NCI-H146 (cell line): Measurements from ENCODE around the gene NBDY.
"Not testable (repeated sequence)": the region's sequence is repeated elsewhere in the genome, so short reads cannot be mapped to it uniquely, and the experiment has no call there.

Experiments used
- DNase-seq: peaks from one replicate; lab custom pipeline; 2025; lab: John Stamatoyannopoulos, UW

Gene NBDY

DNA sequence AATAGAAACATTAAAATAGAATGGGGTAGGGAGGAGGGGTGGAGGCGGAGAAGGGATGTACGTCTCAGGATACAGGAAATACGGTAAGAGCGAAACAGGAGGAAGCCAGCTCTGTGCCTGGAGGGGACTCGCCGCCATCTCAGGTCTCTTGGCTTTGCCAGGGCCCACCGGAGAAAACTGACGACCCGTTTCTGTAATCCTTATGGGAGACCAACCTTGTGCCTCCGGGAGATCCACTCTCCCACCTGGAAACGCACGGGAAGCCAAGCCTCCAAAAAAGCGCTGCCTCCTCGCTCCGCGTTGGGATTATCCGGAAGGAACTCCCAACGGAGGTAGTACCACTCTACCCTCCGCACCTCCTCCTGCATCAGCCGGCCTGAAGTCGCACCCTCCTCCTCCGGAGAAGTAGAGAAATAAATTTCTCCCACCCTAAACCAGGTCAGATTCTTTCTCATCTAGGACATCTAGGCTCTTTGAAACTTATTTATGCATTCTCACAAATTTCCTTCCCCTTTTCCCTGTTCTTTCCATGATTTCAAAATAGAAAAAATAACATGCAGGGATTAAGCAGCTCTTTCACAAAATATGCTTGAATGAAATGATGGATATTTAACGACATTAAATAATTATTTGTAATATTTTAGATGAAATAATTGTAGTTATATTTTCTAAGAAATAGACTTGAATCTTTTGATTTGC is at the start of gene NBDY:
Gene NBDY, plus strand, starts transcription at position 92 of the 699 bp plus-strand sequence. Its CDS starts 111 bp downstream, at position 203.
- DNase-seq: peak; percentile 66

DNA sequence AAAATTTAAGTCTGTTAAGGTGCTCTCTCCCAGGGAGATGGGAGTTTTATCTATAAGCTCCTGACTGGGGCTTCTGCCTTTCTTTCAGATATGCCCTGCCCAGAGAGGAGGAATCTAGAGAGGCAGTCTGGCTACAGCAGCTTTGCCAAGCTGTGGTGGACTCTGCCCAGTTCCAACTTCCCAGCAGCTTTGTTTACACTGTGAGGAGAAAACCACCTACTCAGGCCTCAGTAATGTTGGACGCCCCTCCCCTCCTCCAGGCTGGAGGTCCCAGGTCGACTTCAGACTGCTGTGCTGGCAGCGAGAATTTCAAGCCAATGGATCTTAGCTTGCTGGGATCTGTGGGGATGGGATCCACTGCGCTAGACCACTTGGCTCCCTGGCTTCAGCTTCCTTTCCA is 24.5 kb upstream of the NBDY start:
- not testable (repeated sequence) for DNase-seq

GRCh38 chrX:56726605-56727004 is 2.4 kb upstream of the NBDY start:
- DNase-seq: peak; percentile 66

GRCh38 chrX:56727531-56727930 is 1.5 kb upstream of the NBDY start:
- no peak for DNase-seq

- no peak for DNase-seq
Observed at GRCh38 chrX:56728321-56728720, 722 bp upstream of the NBDY start.

DNA sequence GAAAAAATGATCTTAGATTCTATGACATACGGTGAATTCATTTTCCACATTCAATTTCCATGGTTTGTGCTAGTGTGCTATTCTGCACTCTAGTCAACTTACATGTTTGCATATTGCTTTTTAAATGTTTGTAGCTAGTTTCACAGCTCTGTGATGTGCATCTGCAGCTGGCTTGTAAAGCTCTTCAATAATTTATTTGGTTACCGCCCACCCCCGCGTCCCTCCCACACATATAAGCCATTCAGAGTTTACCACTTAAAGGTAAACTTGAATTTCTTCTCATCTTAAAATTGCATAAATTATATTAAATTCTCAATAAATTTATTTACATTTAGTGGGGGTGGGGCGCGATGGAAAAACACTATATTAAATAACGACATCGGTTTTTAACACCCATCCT is 291 bp upstream of the NBDY start:
- peak; percentile 41 for DNase-seq

GRCh38 chrX:56733459-56734046 is 4.5 kb downstream of the NBDY start:
- DNase-seq: peak; percentile 32

DNA sequence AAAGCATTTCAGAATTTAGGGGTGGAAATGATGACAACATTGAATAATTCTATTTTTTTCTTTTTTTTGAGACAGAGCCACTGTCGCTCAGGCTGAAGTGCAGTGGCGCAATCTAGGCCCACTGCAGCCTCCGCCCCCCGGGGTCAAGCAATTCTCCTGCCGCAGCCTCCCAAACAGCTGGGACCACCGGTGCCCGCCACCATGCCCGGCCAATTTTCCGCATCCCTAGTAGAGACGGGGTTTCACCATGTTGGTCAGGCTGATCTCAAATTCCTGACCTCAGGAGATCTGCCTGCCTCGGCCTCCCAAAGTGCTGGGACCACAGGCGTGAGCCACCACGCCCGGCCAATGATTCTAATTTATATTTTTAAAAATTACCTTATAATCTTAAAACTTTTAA is 7.2 kb downstream of the NBDY start:
- no peak for DNase-seq

DNA sequence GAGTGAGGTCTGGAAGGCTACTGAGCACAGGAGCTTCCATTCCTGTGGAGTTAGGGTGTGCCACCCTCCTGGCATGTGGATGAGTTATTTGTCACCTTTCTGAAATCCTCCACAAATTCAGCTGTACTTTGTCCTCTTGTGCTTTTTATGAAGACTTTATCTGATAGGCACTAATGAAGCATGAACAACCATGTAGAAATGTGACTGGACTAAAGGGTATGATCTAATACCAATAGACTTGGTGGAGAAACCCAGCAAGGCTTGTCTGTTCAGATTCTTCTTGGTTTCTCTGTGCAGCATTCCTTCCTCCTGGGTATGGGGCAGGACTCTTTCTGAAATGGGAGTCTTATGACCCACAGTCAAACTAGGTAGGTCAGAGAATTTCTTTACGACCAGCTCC is 9.6 kb downstream of the NBDY start:
- DNase-seq: no peak

DNA sequence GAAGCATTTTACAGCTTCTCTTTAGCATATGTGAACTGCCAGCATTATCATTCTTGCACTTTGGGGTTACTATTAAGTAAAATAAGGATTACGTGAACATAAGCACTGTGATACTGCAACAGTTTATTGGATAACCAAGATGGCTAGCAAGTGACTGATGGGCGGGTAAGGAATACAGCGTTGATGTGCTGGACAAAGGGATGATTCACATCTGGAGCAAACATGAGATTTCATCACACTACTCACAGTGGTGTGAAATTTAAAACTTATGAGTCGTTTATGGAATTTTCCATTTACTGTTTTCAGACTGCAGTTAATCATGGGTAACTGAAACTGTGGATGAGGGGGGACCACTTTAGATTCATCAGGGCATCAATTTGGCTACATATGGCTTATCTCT is 16.0 kb downstream of the NBDY start:
- no peak for DNase-seq

DNA sequence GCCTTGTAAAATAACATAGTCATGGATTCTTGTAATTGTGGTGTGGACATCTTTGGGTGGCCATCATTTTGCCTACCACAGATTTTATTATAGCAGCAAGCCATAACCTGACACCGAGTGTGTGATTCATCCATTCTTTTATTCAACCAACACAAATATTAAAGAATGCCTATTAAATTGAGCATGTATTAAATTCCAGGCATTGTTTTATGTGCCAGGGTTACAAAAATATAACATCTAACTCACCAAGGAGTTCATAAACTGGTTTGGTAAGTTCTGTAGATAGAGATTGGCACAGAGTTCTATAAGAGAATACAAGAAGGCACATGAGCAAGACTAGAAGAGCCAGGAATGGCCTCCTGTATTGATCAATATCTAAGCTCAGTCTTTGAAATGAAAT is 18.0 kb downstream of the NBDY start:
- no peak for DNase-seq

- DNase-seq: no peak
Observed at GRCh38 chrX:56751071-56751470, 22.0 kb downstream of the NBDY start.

DNA sequence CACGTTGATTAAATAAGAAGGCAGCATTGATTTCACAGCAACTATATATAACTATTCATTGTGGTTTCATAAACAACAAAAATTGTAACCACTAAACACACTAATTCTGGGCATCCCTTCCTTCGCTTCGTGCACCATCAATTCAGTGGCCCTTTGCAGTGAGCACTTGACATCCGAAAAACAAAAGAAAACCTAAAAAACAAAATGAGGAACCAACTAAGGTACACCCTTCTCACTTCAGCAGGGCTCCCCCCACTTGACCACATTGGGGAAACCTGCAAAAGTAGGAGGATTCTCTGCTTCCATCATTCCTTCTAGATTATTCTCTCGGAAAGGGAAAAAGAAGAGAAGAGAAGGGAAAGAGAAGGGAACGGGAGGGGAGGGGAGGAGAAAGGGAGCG is 28.3 kb downstream of the NBDY start:
- DNase-seq: no peak

DNA sequence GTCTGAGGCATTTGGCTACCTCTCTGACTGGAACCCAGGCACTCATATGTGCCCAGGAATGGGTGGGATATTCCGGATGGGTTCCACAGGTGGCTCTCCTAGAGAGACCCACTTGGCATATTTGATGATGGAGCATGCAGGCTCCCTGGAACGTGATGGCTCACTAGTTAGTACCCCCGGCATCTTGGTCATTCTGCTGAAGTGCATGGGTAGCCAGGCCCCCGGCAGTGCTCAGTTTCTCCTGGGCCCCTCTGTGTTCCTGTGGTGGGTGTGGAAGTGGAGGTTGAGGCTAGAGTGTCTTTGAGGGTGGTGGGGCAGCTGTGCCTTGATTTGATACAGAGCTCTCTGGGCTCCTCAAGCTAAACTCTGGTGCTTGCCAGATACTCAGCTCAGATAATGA is 29.4 kb downstream of the NBDY start:
- DNase-seq: no peak

GRCh38 chrX:56759736-56760409 is 30.8 kb downstream of the NBDY start:
- DNase-seq: no peak

GRCh38 chrX:56760410-56761124 is 31.5 kb downstream of the NBDY start:
- not testable (repeated sequence) for DNase-seq

- DNase-seq: no peak
Observed at GRCh38 chrX:56761167-56761566, 32.1 kb downstream of the NBDY start.

GRCh38 chrX:56762220-56762619 is 33.2 kb downstream of the NBDY start:
- DNase-seq: no peak

- no peak for DNase-seq
Observed at GRCh38 chrX:56762707-56763555, 33.9 kb downstream of the NBDY start.

DNA sequence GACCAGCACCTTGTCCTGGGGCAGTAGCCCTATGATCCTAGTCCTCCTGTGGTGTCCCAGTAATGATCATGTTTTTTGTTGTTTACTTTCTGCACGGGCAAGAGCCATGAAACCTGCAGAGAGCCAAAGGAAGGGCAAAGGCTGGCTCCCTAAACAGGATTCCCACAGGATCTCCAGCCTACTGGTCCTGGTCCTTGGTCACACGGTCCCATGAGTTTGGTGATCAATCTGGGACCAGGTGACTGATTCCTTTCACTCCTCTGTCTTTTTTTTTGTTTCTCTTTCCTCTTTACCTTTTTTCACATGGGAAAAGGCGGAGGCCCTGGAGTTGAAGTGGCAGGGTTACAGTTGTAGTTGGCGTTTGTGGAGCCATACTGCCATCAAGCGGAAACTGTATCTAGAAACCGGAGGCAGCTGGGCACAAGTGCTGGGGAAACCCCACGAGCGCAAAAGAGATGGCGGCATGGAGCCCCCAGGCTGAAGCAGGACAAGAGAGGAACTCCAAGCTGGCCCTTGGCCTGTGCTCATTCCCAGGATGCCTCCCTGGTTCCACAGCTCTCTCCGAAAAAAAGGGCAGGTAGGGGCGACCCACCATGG is 34.6 kb downstream of the NBDY start:
- DNase-seq: no peak
